Brain microvascular endothelial cell (primary cell): Measurements from ENCODE around the gene CDH4.

ENCODE experiments used
- DNase-seq: peaks from one replicate; pipeline ENCODE4 v3.0.0-alpha.2; 2020
- H3K27ac ChIP-seq: fragments of 250-450 bp; sonication (Bioruptor Pico); 2 replicates; pipeline ENCODE4 v1.5.1; 2020; ENCODE audit warnings: mild to moderate bottlenecking, moderate library complexity
- H3K27me3 ChIP-seq: fragments of 250-450 bp; sonication (Bioruptor Pico); replicated peaks from 2 replicates; pipeline ENCODE4 v1.5.1; 2020; ENCODE audit warnings: mild to moderate bottlenecking
- H3K36me3 ChIP-seq: fragments of 250-450 bp; sonication (Bioruptor Pico); replicated peaks from 2 replicates; pipeline ENCODE4 v1.5.1; 2020; ENCODE audit warnings: mild to moderate bottlenecking
- H3K4me3 ChIP-seq: 2 replicates; pipeline ENCODE4 v1.5.1; 2011; ENCODE audit warnings: low read depth, mild to moderate bottlenecking, control low read depth, low read length, moderate library complexity
- CTCF ChIP-seq: IDR thresholded peaks from 2 replicates; pipeline ENCODE4 v1.5.1; 2011; ENCODE audit warnings: low read depth, mild to moderate bottlenecking, moderate library complexity, low read length, control low read depth, inconsistent platforms; ENCODE audit errors: missing control alignments
- in situ Hi-C: cut with HindIII; loops from 2 replicates; pipeline ENCODE4 v1.10.0; 2017; ENCODE audit warnings: low sequenced_read_pairs, low pct_ligation_motif_present

Gene CDH4

GRCh38 chr20:61649105-61649859 lies 397.2 kb downstream of the CDH4 start:
- DNase-seq = no peak
- Histone ChIP-seq H3K36me3 (no peaks in the 10 kb centered on the region), H3K27me3 (no peaks in the 10 kb centered on the region), H3K27ac (no peak overlapping the region), H3K4me3 (no peak overlapping the region)
- in situ Hi-C loops = no loop called here
- no peak for TF ChIP-seq CTCF

GRCh38 chr20:61649860-61650162 lies 397.8 kb downstream of the CDH4 start:
- no peak for TF ChIP-seq CTCF
- no peak overlapping the region for H3K4me3 ChIP-seq
- no peak for DNase-seq

GRCh38 chr20:61650912-61651733 lies 399.1 kb downstream of the CDH4 start:
- H3K36me3 ChIP-seq = no peaks in the 10 kb centered on the region
- in situ Hi-C loops = no loop called here
- no peak overlapping the region for H3K27ac ChIP-seq
- H3K4me3 ChIP-seq = no peak overlapping the region
- no peak for TF ChIP-seq CTCF
- H3K27me3 ChIP-seq = no peaks in the 10 kb centered on the region
- DNase-seq = no peak

More at GRCh38 chr20:61649860-61650162, 397.8 kb downstream of the CDH4 start:
- in situ Hi-C loops = no loop called here
- Histone ChIP-seq H3K27me3 (no peaks in the 10 kb centered on the region), H3K36me3 (no peaks in the 10 kb centered on the region), H3K27ac (no peak overlapping the region)

- Histone ChIP-seq H3K27ac (no peak overlapping the region), H3K4me3 (no peak overlapping the region), H3K27me3 (no peaks in the 10 kb centered on the region), H3K36me3 (no peaks in the 10 kb centered on the region)
- in situ Hi-C loops = no loop called here
- TF ChIP-seq CTCF = no peak
- DNase-seq = no peak
Measured at GRCh38 chr20:61652146-61652545, 400.1 kb downstream of the CDH4 start.

GRCh38 chr20:61654726-61655125 lies 402.7 kb downstream of the CDH4 start:
- H3K27me3 ChIP-seq = no peaks in the 10 kb centered on the region
- in situ Hi-C loops = no loop called here
- no peak overlapping the region for H3K4me3 ChIP-seq
- H3K36me3 ChIP-seq = no peaks in the 10 kb centered on the region
- DNase-seq = no peak
- TF ChIP-seq CTCF = no peak
- H3K27ac ChIP-seq = no peak overlapping the region

- no peak for TF ChIP-seq CTCF
- H3K27ac ChIP-seq = no peak overlapping the region
- in situ Hi-C loops = no loop called here
Measured at GRCh38 chr20:61655591-61655990, 403.5 kb downstream of the CDH4 start.

More at GRCh38 chr20:61655591-61655990, 403.5 kb downstream of the CDH4 start:
- Histone ChIP-seq H3K27me3 (no peaks in the 10 kb centered on the region), H3K36me3 (no peaks in the 10 kb centered on the region), H3K4me3 (no peak overlapping the region)
- DNase-seq = no peak
